Measurements from ENCODE around the gene COP1.

COP1 gene

GRCh38 chr1:175941164-175941563, 265.9 kb downstream of the COP1 start:
- DNase-seq (ENCODE audit: low spot score) = no peak
- no peak overlapping the region for H3K4me3 ChIP-seq
- no peak for TF ChIP-seq CTCF (IDR thresholded peaks at IDR 0.05)
- no peak overlapping the region for H3K27ac ChIP-seq

GRCh38 chr1:175936736-175937135, 270.4 kb downstream of the COP1 start:
- no peak overlapping the region for H3K27ac ChIP-seq
- TF ChIP-seq CTCF (IDR thresholded peaks at IDR 0.05) = no peak
- no peak overlapping the region for H3K4me3 ChIP-seq
- DNase-seq (ENCODE audit: low spot score) = no peak

- Histone ChIP-seq H3K27ac (no peak overlapping the region), H3K4me3 (no peak overlapping the region)
- no peak for TF ChIP-seq CTCF (IDR thresholded peaks at IDR 0.05)
- DNase-seq (ENCODE audit: low spot score) = no peak
Observed at GRCh38 chr1:175935566-175936115, 271.4 kb downstream of the COP1 start.

GRCh38 chr1:175935166-175935565, 271.9 kb downstream of the COP1 start:
- H3K27ac ChIP-seq = no peak overlapping the region
- no peak overlapping the region for H3K4me3 ChIP-seq
- TF ChIP-seq CTCF (IDR thresholded peaks at IDR 0.05) = no peak
- DNase-seq (ENCODE audit: low spot score) = no peak

GRCh38 chr1:175933801-175934200, 273.3 kb downstream of the COP1 start:
- H3K27ac ChIP-seq = no peak overlapping the region
- DNase-seq (ENCODE audit: low spot score) = no peak
- no peak for TF ChIP-seq CTCF (IDR thresholded peaks at IDR 0.05)

GRCh38 chr1:175927944-175928343, 279.1 kb downstream of the COP1 start:
- H3K4me3 ChIP-seq = no peak overlapping the region
- no peak for DNase-seq (ENCODE audit: low spot score)
- no peak overlapping the region for H3K27ac ChIP-seq
- TF ChIP-seq CTCF (IDR thresholded peaks at IDR 0.05) = no peak

More at GRCh38 chr1:175933801-175934200, 273.3 kb downstream of the COP1 start:
- H3K4me3 ChIP-seq = no peak overlapping the region

- no peak overlapping the region for H3K27ac ChIP-seq
- no peak for TF ChIP-seq CTCF (IDR thresholded peaks at IDR 0.05)
- no peak for DNase-seq (ENCODE audit: low spot score)
- no peak overlapping the region for H3K4me3 ChIP-seq
Observed at GRCh38 chr1:175922254-175922881, 284.7 kb downstream of the COP1 start.

Data from coronary artery (tissue), 2 donors.